Measurements from ENCODE around the gene CELF4.

The CELF4 gene

DNA sequence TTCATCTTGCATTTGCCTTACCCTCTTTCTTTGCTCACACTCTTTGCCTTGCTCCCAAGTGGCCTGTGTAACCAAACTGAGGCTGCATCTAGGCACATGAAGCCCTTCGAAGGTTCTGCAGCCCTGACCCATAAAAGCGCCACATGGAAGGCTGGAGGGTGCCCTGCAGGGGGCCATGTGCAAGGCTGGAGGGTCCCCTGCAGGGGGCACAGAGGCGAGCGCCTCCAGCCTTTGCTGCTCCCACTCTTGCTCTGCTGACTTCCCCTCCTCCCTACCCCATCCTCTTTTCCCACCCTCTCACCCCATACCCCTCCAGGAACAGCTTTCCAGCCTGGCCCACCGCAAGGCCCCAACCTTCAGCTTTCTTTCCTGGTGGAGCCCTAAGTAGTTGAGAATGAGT, 317.3 kb downstream of the CELF4 start:
- H3K9me3 ChIP-seq (ENCODE audit: control insufficient read depth, low read length), result no peaks in the 10 kb centered on the region
- 81 to 82% methylated on average over 5 of the region's 5 CpGs for WGBS, 2 experiments
- no peak overlapping the region for H3K27ac ChIP-seq (ENCODE audit: insufficient read depth, low read depth, low read length, poor library complexity, severe bottlenecking)
- H3K4me1 ChIP-seq (ENCODE audit: control insufficient read depth, insufficient read depth, low read length), result peaks cover 4% of the 10 kb centered on the region
- peaks cover 38% of the 10 kb centered on the region for H3K27me3 ChIP-seq (ENCODE audit: control insufficient read depth, insufficient read depth, low read length, poor library complexity, severe bottlenecking)
- no peak overlapping the region for H3K4me3 ChIP-seq (ENCODE audit: insufficient read depth, low read depth, low read length)
- H3K36me3 ChIP-seq (ENCODE audit: control insufficient read depth, insufficient read depth, low read length), result no peaks in the 10 kb centered on the region

DNA sequence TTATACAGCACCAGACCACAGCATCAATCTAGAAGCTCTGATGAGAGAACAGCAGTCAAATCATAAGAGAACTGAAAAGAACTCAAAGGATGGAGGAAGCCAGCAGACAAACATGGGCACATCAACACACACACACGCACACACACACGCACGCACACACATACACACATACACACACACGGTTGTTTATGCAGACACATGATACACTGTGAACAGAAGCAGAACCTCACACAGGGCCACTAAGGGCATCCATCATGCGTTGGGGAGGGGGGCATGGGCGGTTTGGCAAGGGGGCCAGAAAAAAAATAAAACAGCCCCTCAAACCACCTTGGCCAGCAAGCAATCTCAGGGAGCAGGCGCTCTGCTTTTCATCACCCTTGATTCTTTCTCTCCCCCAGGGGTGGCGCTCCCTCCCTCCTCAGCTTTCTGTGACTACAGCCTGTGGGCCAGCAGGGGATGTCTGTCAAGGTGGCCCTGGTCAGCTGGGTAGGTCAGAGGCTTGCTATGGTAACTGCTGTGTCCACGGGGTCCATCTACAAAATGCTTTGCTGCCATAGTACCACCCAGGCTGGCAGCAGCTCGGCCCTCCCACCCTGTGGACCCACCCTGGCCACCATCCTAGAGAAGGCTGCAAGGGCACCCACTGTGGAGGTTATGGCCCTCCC, 318.0 kb downstream of the CELF4 start:
- Histone ChIP-seq H3K9me3 (ENCODE audit: control insufficient read depth, low read length) (no peaks in the 10 kb centered on the region), H3K27ac (ENCODE audit: insufficient read depth, low read depth, low read length, poor library complexity, severe bottlenecking) (no peak overlapping the region), H3K27me3 (ENCODE audit: control insufficient read depth, insufficient read depth, low read length, poor library complexity, severe bottlenecking) (peaks cover 38% of the 10 kb centered on the region), H3K4me1 (ENCODE audit: control insufficient read depth, insufficient read depth, low read length) (no peaks in the 10 kb centered on the region), H3K4me3 (ENCODE audit: insufficient read depth, low read depth, low read length) (no peak overlapping the region), H3K36me3 (ENCODE audit: control insufficient read depth, insufficient read depth, low read length) (no peaks in the 10 kb centered on the region)
- 89 to 93% methylated on average over 10 of the region's 10 CpGs for WGBS, 2 experiments

GRCh38 chr18:37246779-37247340, 318.7 kb downstream of the CELF4 start:
- no peaks in the 10 kb centered on the region for H3K9me3 ChIP-seq (ENCODE audit: control insufficient read depth, low read length)
- H3K4me1 ChIP-seq (ENCODE audit: control insufficient read depth, insufficient read depth, low read length), result no peaks in the 10 kb centered on the region
- peaks cover 32% of the 10 kb centered on the region for H3K27me3 ChIP-seq (ENCODE audit: control insufficient read depth, insufficient read depth, low read length, poor library complexity, severe bottlenecking)
- H3K4me3 ChIP-seq (ENCODE audit: insufficient read depth, low read depth, low read length), result no peak overlapping the region
- 83 to 91% methylated on average over 11 to 13 of the region's 13 CpGs for WGBS, 2 experiments
- no peaks in the 10 kb centered on the region for H3K36me3 ChIP-seq (ENCODE audit: control insufficient read depth, insufficient read depth, low read length)
- no peak overlapping the region for H3K27ac ChIP-seq (ENCODE audit: insufficient read depth, low read depth, low read length, poor library complexity, severe bottlenecking)

DNA sequence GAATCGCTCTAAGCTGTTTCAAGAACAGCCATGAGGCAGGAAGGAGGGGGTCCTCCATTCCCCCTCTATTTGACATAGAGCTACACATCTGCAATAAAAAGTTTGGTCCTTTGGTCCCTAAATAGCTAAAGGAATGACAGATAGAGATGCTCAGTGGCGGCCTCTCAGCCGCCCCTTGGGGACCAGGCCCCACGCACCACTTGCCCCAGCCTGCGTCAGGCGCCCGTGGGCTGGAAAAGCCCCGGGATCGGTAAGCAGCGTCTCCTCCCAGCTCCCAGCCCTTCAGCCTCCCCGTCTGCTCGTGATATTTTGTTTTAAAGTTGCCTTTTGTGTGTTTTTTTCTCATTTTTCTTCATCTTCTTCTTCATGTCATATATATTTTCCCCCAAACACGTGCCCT, 321.0 kb downstream of the CELF4 start:
- H3K9me3 ChIP-seq (ENCODE audit: control insufficient read depth, low read length), result no peaks in the 10 kb centered on the region
- H3K27me3 ChIP-seq (ENCODE audit: control insufficient read depth, insufficient read depth, low read length, poor library complexity, severe bottlenecking), result peaks cover 30% of the 10 kb centered on the region
- H3K27ac ChIP-seq (ENCODE audit: insufficient read depth, low read depth, low read length, poor library complexity, severe bottlenecking), result no peak overlapping the region
- no peak overlapping the region for H3K4me3 ChIP-seq (ENCODE audit: insufficient read depth, low read depth, low read length)
- H3K4me1 ChIP-seq (ENCODE audit: control insufficient read depth, insufficient read depth, low read length), result peaks cover 3% of the 10 kb centered on the region
- 92 to 94% methylated on average over 12 to 13 of the region's 13 CpGs for WGBS, 2 experiments
- H3K36me3 ChIP-seq (ENCODE audit: control insufficient read depth, insufficient read depth, low read length), result no peaks in the 10 kb centered on the region

- Histone ChIP-seq H3K4me1 (ENCODE audit: control insufficient read depth, insufficient read depth, low read length) (peaks cover 3% of the 10 kb centered on the region), H3K36me3 (ENCODE audit: control insufficient read depth, insufficient read depth, low read length) (no peaks in the 10 kb centered on the region), H3K9me3 (ENCODE audit: control insufficient read depth, low read length) (no peaks in the 10 kb centered on the region), H3K27ac (ENCODE audit: insufficient read depth, low read depth, low read length, poor library complexity, severe bottlenecking) (no peak overlapping the region), H3K4me3 (ENCODE audit: insufficient read depth, low read depth, low read length) (no peak overlapping the region), H3K27me3 (ENCODE audit: control insufficient read depth, insufficient read depth, low read length, poor library complexity, severe bottlenecking) (peaks cover 30% of the 10 kb centered on the region)
- WGBS, 2 experiments, result 9 to 10% methylated on average over 36 of the region's 36 CpGs
Measured at GRCh38 chr18:37243741-37244140, 321.9 kb downstream of the CELF4 start.

DNA sequence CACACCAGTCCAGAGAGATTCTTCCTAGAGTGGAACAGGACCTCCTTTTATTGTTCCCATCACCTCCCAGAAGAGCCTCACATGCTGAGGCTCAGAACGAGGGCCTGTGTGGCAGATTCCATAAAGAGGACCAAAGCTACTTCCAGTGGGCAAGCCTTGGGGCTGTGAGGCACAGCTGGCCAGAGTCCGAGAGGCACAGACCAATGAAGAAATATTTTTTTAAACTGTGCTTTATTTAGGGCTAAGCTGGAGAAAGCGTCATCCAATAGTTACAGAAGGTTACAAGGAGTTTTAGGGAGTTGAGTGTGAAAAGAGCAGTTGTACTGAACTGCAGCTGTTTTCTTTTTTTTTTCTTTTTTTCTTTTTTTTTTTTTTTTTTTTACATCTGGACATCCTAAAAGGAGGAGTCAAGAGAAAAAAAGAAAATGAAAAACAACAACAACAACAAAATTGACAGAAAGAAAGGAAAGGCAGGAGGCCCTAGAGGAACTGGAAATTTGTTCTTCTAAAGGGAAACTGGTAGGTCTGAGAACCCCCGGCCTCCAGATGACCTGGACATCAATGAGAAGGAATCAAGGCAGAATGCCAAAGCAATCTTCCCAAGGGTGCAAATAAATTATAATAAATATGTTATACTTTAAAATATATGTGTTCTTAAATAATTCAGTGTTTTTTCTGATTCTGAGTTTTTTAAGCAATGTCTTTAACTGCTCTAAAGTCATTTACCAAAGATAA, 322.6 kb downstream of the CELF4 start:
- WGBS, 2 experiments, result 85 to 95% methylated on average over 4 of the region's 4 CpGs
- H3K4me1 ChIP-seq (ENCODE audit: control insufficient read depth, insufficient read depth, low read length), result peaks cover 3% of the 10 kb centered on the region
- no peaks in the 10 kb centered on the region for H3K36me3 ChIP-seq (ENCODE audit: control insufficient read depth, insufficient read depth, low read length)
- H3K27ac ChIP-seq (ENCODE audit: insufficient read depth, low read depth, low read length, poor library complexity, severe bottlenecking), result no peak overlapping the region
- peaks cover 30% of the 10 kb centered on the region for H3K27me3 ChIP-seq (ENCODE audit: control insufficient read depth, insufficient read depth, low read length, poor library complexity, severe bottlenecking)
- H3K9me3 ChIP-seq (ENCODE audit: control insufficient read depth, low read length), result no peaks in the 10 kb centered on the region
- H3K4me3 ChIP-seq (ENCODE audit: insufficient read depth, low read depth, low read length), result no peak overlapping the region

DNA sequence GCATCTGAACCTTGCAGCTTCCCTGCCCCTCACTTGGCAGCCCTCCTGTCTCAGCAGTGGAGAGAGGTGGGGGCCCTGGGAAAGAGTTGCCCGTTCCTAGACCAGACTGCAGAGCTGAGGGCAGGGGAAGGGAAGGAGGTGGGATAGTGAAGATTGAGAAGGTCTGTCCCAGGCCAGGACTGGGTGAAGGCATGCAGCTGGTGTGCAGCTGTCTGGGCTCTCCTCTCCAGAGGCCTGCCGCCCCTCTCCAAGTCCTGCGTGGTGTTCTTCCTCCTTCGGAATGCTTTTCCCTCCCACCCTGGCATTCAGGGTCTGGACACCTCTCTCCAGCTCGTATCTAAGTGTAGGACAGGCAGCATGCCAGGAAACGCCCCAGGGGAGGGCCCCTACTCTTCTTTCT, 323.5 kb downstream of the CELF4 start:
- no peak overlapping the region for H3K27ac ChIP-seq (ENCODE audit: insufficient read depth, low read depth, low read length, poor library complexity, severe bottlenecking)
- H3K36me3 ChIP-seq (ENCODE audit: control insufficient read depth, insufficient read depth, low read length), result no peaks in the 10 kb centered on the region
- no peaks in the 10 kb centered on the region for H3K9me3 ChIP-seq (ENCODE audit: control insufficient read depth, low read length)
- H3K27me3 ChIP-seq (ENCODE audit: control insufficient read depth, insufficient read depth, low read length, poor library complexity, severe bottlenecking), result peaks cover 30% of the 10 kb centered on the region
- WGBS, 2 experiments, result 82 to 89% methylated on average over 6 of the region's 6 CpGs
- H3K4me1 ChIP-seq (ENCODE audit: control insufficient read depth, insufficient read depth, low read length), result peaks cover 3% of the 10 kb centered on the region
- no peak overlapping the region for H3K4me3 ChIP-seq (ENCODE audit: insufficient read depth, low read depth, low read length)

GRCh38 chr18:37238282-37239108, 327.1 kb downstream of the CELF4 start:
- 87 to 89% methylated on average over 6 of the region's 6 CpGs for WGBS, 2 experiments
- H3K4me1 ChIP-seq (ENCODE audit: control insufficient read depth, insufficient read depth, low read length), result peaks cover 3% of the 10 kb centered on the region
- peaks cover 11% of the 10 kb centered on the region for H3K27me3 ChIP-seq (ENCODE audit: control insufficient read depth, insufficient read depth, low read length, poor library complexity, severe bottlenecking)
- no peak overlapping the region for H3K27ac ChIP-seq (ENCODE audit: insufficient read depth, low read depth, low read length, poor library complexity, severe bottlenecking)
- no peaks in the 10 kb centered on the region for H3K36me3 ChIP-seq (ENCODE audit: control insufficient read depth, insufficient read depth, low read length)
- no peak overlapping the region for H3K4me3 ChIP-seq (ENCODE audit: insufficient read depth, low read depth, low read length)
- no peaks in the 10 kb centered on the region for H3K9me3 ChIP-seq (ENCODE audit: control insufficient read depth, low read length)

DNA sequence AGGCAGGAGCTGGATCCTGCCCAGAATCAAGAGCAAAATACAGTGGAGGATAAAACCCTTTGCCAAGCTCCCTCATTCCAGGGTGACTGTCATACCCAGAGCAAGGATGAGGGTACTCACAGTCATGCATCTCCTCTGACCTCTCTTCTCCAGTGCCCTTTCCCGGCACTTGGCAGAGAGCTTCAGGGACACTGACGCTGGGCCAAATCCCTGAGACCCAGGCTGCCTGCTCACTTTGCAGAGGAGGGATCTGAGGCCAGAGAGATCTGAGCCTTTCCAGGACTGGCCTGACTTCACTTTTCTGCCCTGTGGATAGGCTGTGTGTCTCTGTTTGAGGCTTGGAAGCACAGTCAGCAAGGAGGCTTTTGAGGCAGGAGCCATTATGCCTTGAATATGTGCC, 330.0 kb downstream of the CELF4 start:
- Histone ChIP-seq H3K27me3 (ENCODE audit: control insufficient read depth, insufficient read depth, low read length, poor library complexity, severe bottlenecking) (no peaks in the 10 kb centered on the region), H3K36me3 (ENCODE audit: control insufficient read depth, insufficient read depth, low read length) (no peaks in the 10 kb centered on the region)
- WGBS, 2 experiments, result 94 to 97% methylated on average over 2 of the region's 2 CpGs

DNA sequence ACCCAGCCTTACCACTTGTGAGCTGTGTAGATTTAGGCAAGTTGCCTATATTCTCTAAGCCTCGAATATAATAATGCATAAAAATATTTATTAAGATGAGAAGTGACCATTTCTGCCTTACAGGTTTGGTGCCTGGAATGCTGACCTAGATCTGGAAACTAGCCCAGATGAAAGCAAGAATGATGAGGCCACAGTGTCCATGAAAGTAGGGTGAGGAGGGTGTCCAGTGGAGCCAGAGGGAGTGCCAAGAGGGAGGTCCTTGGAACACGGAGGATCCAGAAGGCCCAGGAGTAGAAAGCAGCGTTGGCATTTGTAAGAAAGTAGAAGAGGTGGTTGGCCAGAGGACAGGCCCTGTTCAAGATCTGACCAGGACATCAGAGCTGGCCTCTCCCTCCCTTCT, 334.3 kb downstream of the CELF4 start:
- no peak overlapping the region for H3K4me3 ChIP-seq (ENCODE audit: insufficient read depth, low read depth, low read length)
- H3K36me3 ChIP-seq (ENCODE audit: control insufficient read depth, insufficient read depth, low read length), result no peaks in the 10 kb centered on the region
- WGBS, 2 experiments, result 87 to 96% methylated on average over 2 of the region's 3 CpGs
- H3K27me3 ChIP-seq (ENCODE audit: control insufficient read depth, insufficient read depth, low read length, poor library complexity, severe bottlenecking), result no peaks in the 10 kb centered on the region
- H3K4me1 ChIP-seq (ENCODE audit: control insufficient read depth, insufficient read depth, low read length), result no peaks in the 10 kb centered on the region
- no peak overlapping the region for H3K27ac ChIP-seq (ENCODE audit: insufficient read depth, low read depth, low read length, poor library complexity, severe bottlenecking)
- no peaks in the 10 kb centered on the region for H3K9me3 ChIP-seq (ENCODE audit: control insufficient read depth, low read length)

More for the DNA sequence above, 330.0 kb downstream of the CELF4 start:
- Histone ChIP-seq H3K4me1 (ENCODE audit: control insufficient read depth, insufficient read depth, low read length) (no peaks in the 10 kb centered on the region), H3K27ac (ENCODE audit: insufficient read depth, low read depth, low read length, poor library complexity, severe bottlenecking) (no peak overlapping the region), H3K4me3 (ENCODE audit: insufficient read depth, low read depth, low read length) (no peak overlapping the region), H3K9me3 (ENCODE audit: control insufficient read depth, low read length) (no peaks in the 10 kb centered on the region)

Data from ectodermal cell (in vitro differentiated cells).